Stimulated activated CD4-positive, alpha-beta T cell treated with anti-CD3 and anti-CD28 coated beads, Interleukin-15, amount 100 ng/mL, for 48 hours (primary cell): Measurements from ENCODE around the gene EP400.
"Not testable (repeated sequence)": the region's sequence is repeated elsewhere in the genome, so short reads cannot be mapped to it uniquely, and the experiment has no call there.

Experiments used
- DNase-seq, 2 donors: peaks; one replicate each; pipeline ENCODE4 v3.0.0-alpha.2; 2020; ENCODE audit warnings: low read depth in 2 of 2

The EP400 gene

GRCh38 chr12:132089407-132089910 is 139.7 kb downstream of the EP400 start:
- no peak for DNase-seq

GRCh38 chr12:132094269-132094891 is 144.6 kb downstream of the EP400 start:
- no peak for DNase-seq

GRCh38 chr12:132095520-132096409 is 146.0 kb downstream of the EP400 start:
- DNase-seq = no peak

- DNase-seq = no peak
These were observed 150.0 kb downstream of the EP400 start for GRCh38 chr12:132099739-132100138.

- no peak for DNase-seq
These were observed 150.7 kb downstream of the EP400 start for GRCh38 chr12:132100306-132101065.

GRCh38 chr12:132102297-132102696 is 152.6 kb downstream of the EP400 start:
- no peak for DNase-seq

- not testable (repeated sequence) for DNase-seq
These were observed 153.3 kb downstream of the EP400 start for GRCh38 chr12:132103072-132103471.

GRCh38 chr12:132103542-132104308 is 154.0 kb downstream of the EP400 start:
- no peak for DNase-seq

GRCh38 chr12:132105467-132105866 is 155.7 kb downstream of the EP400 start:
- DNase-seq = no peak

GRCh38 chr12:132106921-132107320 is 157.2 kb downstream of the EP400 start:
- DNase-seq = no peak

GRCh38 chr12:132108211-132108832 is 158.6 kb downstream of the EP400 start:
- DNase-seq = no peak

GRCh38 chr12:132109741-132110140 is 160.0 kb downstream of the EP400 start:
- no peak for DNase-seq

- no peak for DNase-seq
These were observed 160.9 kb downstream of the EP400 start for GRCh38 chr12:132110677-132111076.

- no peak for DNase-seq
These were observed 162.0 kb downstream of the EP400 start for GRCh38 chr12:132111654-132112304.

- no peak for DNase-seq
These were observed 164.9 kb downstream of the EP400 start for GRCh38 chr12:132114667-132115066.

- DNase-seq = no peak
These were observed 165.8 kb downstream of the EP400 start for GRCh38 chr12:132115500-132115899.

GRCh38 chr12:132116709-132117557 is 167.2 kb downstream of the EP400 start:
- no peak for DNase-seq

GRCh38 chr12:132117558-132117875 is 167.8 kb downstream of the EP400 start:
- no peak for DNase-seq

GRCh38 chr12:132118876-132119275 is 169.1 kb downstream of the EP400 start:
- DNase-seq = no peak

- no peak for DNase-seq
These were observed 171.5 kb downstream of the EP400 start for GRCh38 chr12:132121283-132121682.
